ENCODE results near the gene VTI1B.

VTI1B gene

DNA sequence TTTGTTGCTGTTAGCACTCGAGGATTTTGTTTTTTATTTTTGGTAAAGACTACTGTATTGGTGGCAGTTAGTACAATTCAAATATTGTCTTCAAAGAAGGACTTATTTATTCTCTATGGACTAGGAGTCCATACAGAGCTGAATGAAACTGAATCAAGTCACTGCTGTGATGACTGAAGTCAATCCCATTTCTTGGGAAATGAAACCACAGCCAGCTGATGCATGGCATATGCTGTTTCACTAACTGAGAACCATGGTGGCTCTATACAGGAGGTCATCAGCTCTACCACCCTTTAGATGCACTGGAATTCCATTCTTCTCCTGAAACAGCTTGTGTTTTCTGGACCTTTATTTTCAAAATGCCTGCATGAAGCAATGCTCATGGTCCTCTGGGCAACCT, 22.2 kb downstream of the VTI1B start:
- Histone ChIP-seq H3K4me1 (ENCODE audit: control insufficient read depth, insufficient read depth, low read length) (no peaks in the 10 kb centered on the region), H3K27me3 (ENCODE audit: control insufficient read depth, insufficient read depth, low read length) (no peaks in the 10 kb centered on the region; the same call in 1 of the 2 replicates), H3K9me3 (ENCODE audit: control insufficient read depth, insufficient read depth, low read length) (no peaks in the 10 kb centered on the region), H3K36me3 (ENCODE audit: control insufficient read depth, insufficient read depth, low read length) (peaks cover 27% of the 10 kb centered on the region; the same call in 1 of the 2 replicates), H3K4me3 (ENCODE audit: low read length) (no peak overlapping the region), H3K27ac (ENCODE audit: low read length) (no peak overlapping the region)
- WGBS (ENCODE audit: insufficient coverage, insufficient read length): no CpG with 5 or more reads among the region's 1 CpG
- DNase-seq (ENCODE audit: low read depth, low spot score): no peak

DNA sequence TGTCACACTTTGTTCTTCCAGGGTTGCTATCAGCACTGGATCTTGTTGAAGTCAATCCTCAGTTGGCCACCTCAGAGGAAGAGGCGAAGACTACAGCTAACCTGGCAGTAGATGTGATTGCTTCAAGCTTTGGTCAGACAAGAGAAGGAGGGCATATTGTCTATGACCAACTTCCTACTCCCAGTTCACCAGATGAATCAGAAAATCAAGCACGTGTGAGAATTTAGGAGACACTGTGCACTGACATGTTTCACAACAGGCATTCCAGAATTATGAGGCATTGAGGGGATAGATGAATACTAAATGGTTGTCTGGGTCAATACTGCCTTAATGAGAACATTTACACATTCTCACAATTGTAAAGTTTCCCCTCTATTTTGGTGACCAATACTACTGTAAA, 23.7 kb downstream of the VTI1B start:
- Histone ChIP-seq H3K36me3 (ENCODE audit: control insufficient read depth, insufficient read depth, low read length) (peaks cover 21% of the 10 kb centered on the region; the same call in 1 of the 2 replicates), H3K4me3 (ENCODE audit: low read length) (no peak overlapping the region), H3K27me3 (ENCODE audit: control insufficient read depth, insufficient read depth, low read length) (no peaks in the 10 kb centered on the region; the same call in 1 of the 2 replicates), H3K4me1 (ENCODE audit: control insufficient read depth, insufficient read depth, low read length) (no peaks in the 10 kb centered on the region), H3K9me3 (ENCODE audit: control insufficient read depth, insufficient read depth, low read length) (no peaks in the 10 kb centered on the region), H3K27ac (ENCODE audit: low read length) (no peak overlapping the region)
- DNase-seq (ENCODE audit: low read depth, low spot score): no peak
- no CpG with 5 or more reads among the region's 2 CpGs for WGBS (ENCODE audit: insufficient coverage, insufficient read length)

DNA sequence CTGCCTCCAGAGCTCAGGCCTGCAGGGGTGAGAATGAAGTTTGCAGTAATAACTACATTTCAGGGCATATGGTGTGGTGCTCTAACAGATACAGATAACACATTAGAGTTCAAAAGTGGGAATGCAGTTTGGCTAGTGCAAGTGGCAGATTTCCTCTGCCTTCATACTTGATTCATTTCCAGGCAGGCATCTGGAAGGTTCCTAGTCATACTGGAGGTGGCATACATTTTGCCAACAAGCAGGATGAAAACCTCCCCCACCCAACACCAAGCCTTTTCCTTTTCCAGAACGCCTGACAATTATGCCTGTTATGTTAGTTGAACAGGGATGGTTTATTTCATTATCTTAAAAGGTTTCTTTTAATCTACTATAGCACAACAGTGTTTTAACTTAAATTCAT, 24.3 kb downstream of the VTI1B start:
- no peaks in the 10 kb centered on the region; the same call in 1 of the 2 replicates for H3K27me3 ChIP-seq (ENCODE audit: control insufficient read depth, insufficient read depth, low read length)
- WGBS (ENCODE audit: insufficient coverage, insufficient read length): no CpG with 5 or more reads among the region's 1 CpG
- H3K36me3 ChIP-seq (ENCODE audit: control insufficient read depth, insufficient read depth, low read length): peaks cover 21% of the 10 kb centered on the region; the same call in 1 of the 2 replicates
- no peak overlapping the region for H3K27ac ChIP-seq (ENCODE audit: low read length)
- H3K9me3 ChIP-seq (ENCODE audit: control insufficient read depth, insufficient read depth, low read length): no peaks in the 10 kb centered on the region
- no peak overlapping the region for H3K4me3 ChIP-seq (ENCODE audit: low read length)
- no peaks in the 10 kb centered on the region for H3K4me1 ChIP-seq (ENCODE audit: control insufficient read depth, insufficient read depth, low read length)
- no peak for DNase-seq (ENCODE audit: low read depth, low spot score)

DNA sequence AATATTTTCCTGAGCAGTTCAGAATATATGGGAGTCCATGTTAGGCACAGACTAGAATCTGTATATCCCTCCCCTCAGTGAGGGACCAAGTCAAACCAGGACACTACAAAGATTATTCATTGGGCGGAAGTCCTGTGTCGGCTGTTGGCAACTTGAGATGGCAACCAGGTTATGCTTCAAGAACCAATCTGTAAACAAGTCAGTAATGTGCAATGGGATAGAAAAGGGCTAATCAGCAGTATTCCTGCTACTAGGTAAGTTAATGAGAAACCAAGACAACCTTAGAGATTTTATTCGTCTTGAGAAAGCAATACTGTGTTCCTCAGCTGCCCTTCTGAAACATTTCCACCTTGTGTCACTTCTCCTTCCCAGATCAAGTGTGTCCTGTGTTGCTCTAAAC, 28.3 kb downstream of the VTI1B start:
- Histone ChIP-seq H3K27ac (ENCODE audit: low read length) (no peak overlapping the region), H3K4me3 (ENCODE audit: low read length) (no peak overlapping the region), H3K9me3 (ENCODE audit: control insufficient read depth, insufficient read depth, low read length) (no peaks in the 10 kb centered on the region), H3K36me3 (ENCODE audit: control insufficient read depth, insufficient read depth, low read length) (peaks cover 12% of the 10 kb centered on the region; the same call in 1 of the 2 replicates), H3K4me1 (ENCODE audit: control insufficient read depth, insufficient read depth, low read length) (no peaks in the 10 kb centered on the region), H3K27me3 (ENCODE audit: control insufficient read depth, insufficient read depth, low read length) (no peaks in the 10 kb centered on the region)
- DNase-seq (ENCODE audit: low read depth, low spot score): no peak
- WGBS (ENCODE audit: insufficient coverage, insufficient read length): no CpG with 5 or more reads among the region's 3 CpGs

DNA sequence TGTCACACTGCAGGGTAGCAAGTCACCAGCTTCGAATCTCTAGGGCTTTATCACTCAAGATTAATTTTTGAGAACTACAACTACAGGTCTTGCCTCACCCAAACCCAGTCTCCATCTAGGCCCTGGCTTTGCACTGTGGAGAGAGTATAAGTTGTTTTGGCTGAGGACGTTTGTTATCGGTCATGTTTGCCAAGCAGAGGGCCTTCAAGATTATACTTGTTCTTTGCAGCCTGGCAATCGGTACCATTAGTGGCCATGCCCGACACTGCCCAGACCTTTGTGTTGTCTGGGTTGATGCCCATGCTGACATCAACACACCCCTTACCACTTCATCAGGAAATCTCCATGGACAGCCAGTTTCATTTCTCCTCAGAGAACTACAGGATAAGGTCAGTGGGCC, 29.0 kb downstream of the VTI1B start:
- peaks cover 7% of the 10 kb centered on the region; the same call in 1 of the 2 replicates for H3K36me3 ChIP-seq (ENCODE audit: control insufficient read depth, insufficient read depth, low read length)
- no peak for DNase-seq (ENCODE audit: low read depth, low spot score)
- H3K4me1 ChIP-seq (ENCODE audit: control insufficient read depth, insufficient read depth, low read length): no peaks in the 10 kb centered on the region
- H3K9me3 ChIP-seq (ENCODE audit: control insufficient read depth, insufficient read depth, low read length): no peaks in the 10 kb centered on the region
- no peaks in the 10 kb centered on the region for H3K27me3 ChIP-seq (ENCODE audit: control insufficient read depth, insufficient read depth, low read length)
- WGBS (ENCODE audit: insufficient coverage, insufficient read length): no CpG with 5 or more reads among the region's 5 CpGs
- H3K27ac ChIP-seq (ENCODE audit: low read length): no peak overlapping the region
- H3K4me3 ChIP-seq (ENCODE audit: low read length): no peak overlapping the region

DNA sequence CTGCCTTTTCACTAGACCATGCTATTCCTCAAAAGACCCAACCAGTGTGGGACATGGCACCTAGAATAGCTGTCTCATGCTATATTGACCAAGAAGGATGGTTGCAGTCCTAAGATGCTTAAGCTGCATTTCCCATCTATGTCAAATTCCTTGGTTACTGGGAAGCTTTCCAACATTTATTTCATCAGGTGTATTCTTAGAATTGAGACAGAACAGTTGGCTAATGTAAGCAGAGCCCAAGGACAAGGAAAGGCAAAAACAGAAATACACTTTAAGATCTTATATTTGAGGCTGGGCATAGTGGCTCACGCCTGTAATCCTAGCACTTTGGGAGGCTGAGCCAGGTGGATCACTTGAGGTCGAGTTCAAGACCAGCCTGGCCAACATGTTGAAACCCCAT, 30.0 kb downstream of the VTI1B start:
- no peak for DNase-seq (ENCODE audit: low read depth, low spot score)
- Histone ChIP-seq H3K4me1 (ENCODE audit: control insufficient read depth, insufficient read depth, low read length) (no peaks in the 10 kb centered on the region), H3K4me3 (ENCODE audit: low read length) (no peak overlapping the region), H3K27me3 (ENCODE audit: control insufficient read depth, insufficient read depth, low read length) (no peaks in the 10 kb centered on the region), H3K36me3 (ENCODE audit: control insufficient read depth, insufficient read depth, low read length) (peaks cover 6% of the 10 kb centered on the region; the same call in 1 of the 2 replicates), H3K9me3 (ENCODE audit: control insufficient read depth, insufficient read depth, low read length) (no peaks in the 10 kb centered on the region), H3K27ac (ENCODE audit: low read length) (no peak overlapping the region)
- no CpG with 5 or more reads among the region's 2 CpGs for WGBS (ENCODE audit: insufficient coverage, insufficient read length)

DNA sequence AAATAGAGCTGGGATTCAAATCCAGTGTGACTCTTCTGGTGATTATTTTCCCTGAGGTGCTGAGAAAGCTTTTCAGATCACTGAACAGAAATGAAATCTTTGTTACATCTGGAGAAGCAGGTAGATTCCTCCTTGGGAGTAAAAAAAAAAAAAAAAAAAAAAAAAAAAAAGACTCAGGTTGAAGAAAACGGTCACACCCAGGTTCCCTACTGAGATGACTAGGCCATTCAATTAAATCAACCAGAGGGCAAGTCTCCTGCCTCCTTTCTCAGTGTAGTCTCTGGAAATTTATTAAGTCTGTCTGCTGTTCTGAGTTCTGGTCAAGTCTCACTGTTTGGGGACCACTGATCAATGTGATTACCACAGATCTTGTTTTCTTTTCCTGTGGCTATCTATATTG, 30.7 kb downstream of the VTI1B start:
- H3K36me3 ChIP-seq (ENCODE audit: control insufficient read depth, insufficient read depth, low read length): peaks cover 2% of the 10 kb centered on the region; the same call in 1 of the 2 replicates
- H3K4me1 ChIP-seq (ENCODE audit: control insufficient read depth, insufficient read depth, low read length): no peaks in the 10 kb centered on the region
- no peak overlapping the region for H3K4me3 ChIP-seq (ENCODE audit: low read length)
- no peaks in the 10 kb centered on the region for H3K9me3 ChIP-seq (ENCODE audit: control insufficient read depth, insufficient read depth, low read length)
- no peak for DNase-seq (ENCODE audit: low read depth, low spot score)
- H3K27me3 ChIP-seq (ENCODE audit: control insufficient read depth, insufficient read depth, low read length): no peaks in the 10 kb centered on the region
- no CpG with 5 or more reads among the region's 1 CpG for WGBS (ENCODE audit: insufficient coverage, insufficient read length)
- H3K27ac ChIP-seq (ENCODE audit: low read length): no peak overlapping the region

DNA sequence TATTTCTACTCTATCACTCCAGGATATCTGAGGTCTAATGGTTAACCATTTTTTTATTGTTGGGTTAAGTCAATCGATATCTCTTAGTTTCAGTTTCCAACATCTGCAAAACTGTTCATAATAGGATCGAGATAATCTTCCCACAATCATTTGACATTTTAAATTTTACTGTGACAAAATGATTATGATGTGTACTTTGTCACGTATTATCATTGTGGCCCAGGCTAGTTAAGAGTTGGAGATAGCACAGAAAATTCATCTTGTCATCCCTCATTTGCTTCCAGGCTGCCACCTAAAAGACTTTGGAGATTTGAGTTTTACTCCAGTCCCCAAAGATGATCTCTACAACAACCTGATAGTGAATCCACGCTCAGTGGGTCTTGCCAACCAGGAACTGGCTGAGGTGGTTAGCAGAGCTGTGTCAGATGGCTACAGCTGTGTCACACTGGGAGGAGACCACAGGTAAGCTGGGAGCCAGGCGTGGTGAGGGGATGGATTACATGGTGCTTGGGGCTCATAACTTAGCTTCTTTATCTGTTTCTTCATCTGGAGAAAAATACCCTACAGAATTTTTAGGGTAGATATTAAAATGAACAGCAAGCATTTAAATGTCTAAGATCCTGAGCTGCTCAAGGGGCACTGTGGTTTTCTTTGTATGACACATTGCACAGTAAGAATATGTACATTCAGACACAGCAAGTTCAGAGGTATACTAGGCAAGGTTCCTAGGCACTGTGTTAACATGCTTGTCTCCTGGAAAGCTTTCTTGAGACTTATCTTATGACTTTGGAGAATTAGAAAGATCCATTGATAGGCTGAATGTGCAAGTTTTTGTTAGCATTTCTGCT, 32.3 kb downstream of the VTI1B start:
- H3K9me3 ChIP-seq (ENCODE audit: control insufficient read depth, insufficient read depth, low read length): no peaks in the 10 kb centered on the region
- WGBS (ENCODE audit: insufficient coverage, insufficient read length): no CpG with 5 or more reads among the region's 5 CpGs
- no peaks in the 10 kb centered on the region for H3K4me1 ChIP-seq (ENCODE audit: control insufficient read depth, insufficient read depth, low read length)
- H3K27me3 ChIP-seq (ENCODE audit: control insufficient read depth, insufficient read depth, low read length): no peaks in the 10 kb centered on the region
- H3K27ac ChIP-seq (ENCODE audit: low read length): no peak overlapping the region
- no peak for DNase-seq (ENCODE audit: low read depth, low spot score)
- peaks cover 2% of the 10 kb centered on the region; the same call in 1 of the 2 replicates for H3K36me3 ChIP-seq (ENCODE audit: control insufficient read depth, insufficient read depth, low read length)
- no peak overlapping the region for H3K4me3 ChIP-seq (ENCODE audit: low read length)

DNA sequence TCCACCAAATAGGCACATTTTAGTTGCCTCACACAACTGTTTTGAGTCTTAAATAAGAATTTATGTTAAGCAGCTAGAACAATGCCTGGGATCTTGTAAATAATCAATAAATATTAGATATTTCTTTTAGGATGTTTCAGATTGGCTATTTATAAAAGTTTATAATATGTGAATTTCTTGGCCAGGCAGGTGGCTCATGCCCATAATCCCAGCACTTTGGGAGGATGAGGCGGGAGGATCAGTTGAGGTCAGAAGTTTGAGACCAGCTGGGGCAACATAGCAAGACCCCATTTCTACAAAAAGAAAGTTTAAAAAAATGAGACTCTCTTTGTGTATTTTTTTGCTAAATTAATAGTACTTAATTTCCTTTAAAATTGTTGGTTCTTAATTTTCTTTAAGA, 33.0 kb downstream of the VTI1B start:
- no peaks in the 10 kb centered on the region for H3K9me3 ChIP-seq (ENCODE audit: control insufficient read depth, insufficient read depth, low read length)
- H3K4me1 ChIP-seq (ENCODE audit: control insufficient read depth, insufficient read depth, low read length): no peaks in the 10 kb centered on the region
- no CpG with 5 or more reads among the region's 1 CpG for WGBS (ENCODE audit: insufficient coverage, insufficient read length)

DNA sequence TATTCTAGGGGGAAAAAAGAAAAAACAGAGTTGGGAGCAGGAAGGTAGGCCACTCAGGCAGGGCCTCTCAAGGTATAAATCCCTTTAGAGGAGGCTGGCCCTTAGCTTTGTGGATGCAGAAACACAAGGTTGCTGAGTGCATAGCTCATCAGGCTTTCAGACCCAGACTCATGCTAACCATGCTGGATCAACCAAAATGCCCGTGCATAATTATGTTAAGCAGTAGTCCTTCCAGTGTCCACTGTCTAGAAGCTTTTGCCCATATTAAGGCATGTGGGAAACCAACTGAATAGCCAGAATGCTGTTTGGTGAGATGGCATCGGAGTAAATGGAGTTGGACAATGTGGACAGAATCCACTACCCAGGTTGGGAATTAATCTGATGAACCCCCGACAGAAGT, 35.8 kb downstream of the VTI1B start:
- Histone ChIP-seq H3K27me3 (ENCODE audit: control insufficient read depth, insufficient read depth, low read length) (no peaks in the 10 kb centered on the region), H3K9me3 (ENCODE audit: control insufficient read depth, insufficient read depth, low read length) (no peaks in the 10 kb centered on the region), H3K4me3 (ENCODE audit: low read length) (no peak overlapping the region), H3K27ac (ENCODE audit: low read length) (no peak overlapping the region), H3K36me3 (ENCODE audit: control insufficient read depth, insufficient read depth, low read length) (no peaks in the 10 kb centered on the region), H3K4me1 (ENCODE audit: control insufficient read depth, insufficient read depth, low read length) (no peaks in the 10 kb centered on the region)
- DNase-seq (ENCODE audit: low read depth, low spot score): no peak
- no CpG with 5 or more reads among the region's 3 CpGs for WGBS (ENCODE audit: insufficient coverage, insufficient read length)

More for the DNA sequence above, 33.0 kb downstream of the VTI1B start:
- peaks cover 2% of the 10 kb centered on the region; the same call in 1 of the 2 replicates for H3K36me3 ChIP-seq (ENCODE audit: control insufficient read depth, insufficient read depth, low read length)
- H3K4me3 ChIP-seq (ENCODE audit: low read length): no peak overlapping the region
- no peak for DNase-seq (ENCODE audit: low read depth, low spot score)
- no peaks in the 10 kb centered on the region for H3K27me3 ChIP-seq (ENCODE audit: control insufficient read depth, insufficient read depth, low read length)
- H3K27ac ChIP-seq (ENCODE audit: low read length): no peak overlapping the region

All from iPS DF 6.9 (cell line).